Liver (tissue), 9 donors: ENCODE data around the gene TERT. TPM values are rescaled to one million over a fixed set of nuclear protein-coding genes. Genes with fewer than 3 reads are reported as not detected.

Experiments used
- DNase-seq: peaks from one replicate; pipeline ENCODE4 v3.0.0-alpha.2; 2017; ENCODE audit warnings: low spot score
- H3K27ac ChIP-seq, 2 donors: one replicate each; pipeline ENCODE4 v1.7.0; 2013; ENCODE audit warnings: inconsistent platforms in 2 of 2, low read length in 2 of 2, control low read depth in 1 of 2, low read depth in 1 of 2, mild to moderate bottlenecking in 1 of 2
- H3K27me3 ChIP-seq, 4 donors: one replicate each; pipeline versions ENCODE4 v1.6.1 to v1.7.0; 2013; ENCODE audit warnings: low read length in 3 of 4, inconsistent platforms in 1 of 4, mild to moderate bottlenecking in 1 of 4, moderate library complexity in 1 of 4; ENCODE audit not compliant: control insufficient read depth in 4 of 4, insufficient read depth in 4 of 4
- H3K36me3 ChIP-seq, 4 donors: one replicate each; pipeline versions ENCODE4 v1.6.1 to v1.7.0; 2013; ENCODE audit warnings: low read length in 3 of 4, mild to moderate bottlenecking in 3 of 4, low read depth in 1 of 4, moderate library complexity in 1 of 4; ENCODE audit not compliant: control insufficient read depth in 4 of 4, insufficient read depth in 3 of 4
- H3K4me1 ChIP-seq, 4 donors: one replicate each; pipeline versions ENCODE4 v1.6.1 to v1.7.0; 2013; ENCODE audit warnings: low read length in 3 of 4, mild to moderate bottlenecking in 3 of 4, moderate library complexity in 1 of 4; ENCODE audit not compliant: control insufficient read depth in 4 of 4, insufficient read depth in 4 of 4
- H3K4me3 ChIP-seq, 3 donors: one replicate each; pipeline versions ENCODE4 v1.6.1 to v1.7.0; 2013; ENCODE audit warnings: low read length in 3 of 3, control low read depth in 1 of 3, low read depth in 1 of 3, mild to moderate bottlenecking in 1 of 3
- H3K9ac ChIP-seq, 2 donors: one replicate each; pipeline ENCODE4 v1.7.0; 2013; ENCODE audit warnings: low read length in 2 of 2, mild to moderate bottlenecking in 2 of 2, moderate library complexity in 2 of 2, control low read depth in 1 of 2, low read depth in 1 of 2
- H3K9me3 ChIP-seq, 4 donors: one replicate each; pipeline versions ENCODE4 v1.6.1 to v1.7.0; 2013; ENCODE audit warnings: low read length in 3 of 4; ENCODE audit not compliant: control insufficient read depth in 4 of 4
- EGR1 ChIP-seq, 2 donors: IDR thresholded peaks; 2 replicates each; pipeline ENCODE4 v1.6.1; 2016 to 2018; ENCODE audit warnings: antibody characterized with exemption in 2 of 2, low read depth in 2 of 2
- FOXA1 ChIP-seq: IDR thresholded peaks from 2 replicates; pipeline ENCODE4 v1.6.1; 2016; ENCODE audit warnings: antibody characterized with exemption
- FOXA2 ChIP-seq: IDR thresholded peaks from 2 replicates; pipeline ENCODE4 v1.6.1; 2016; ENCODE audit warnings: antibody characterized with exemption
- GABPA ChIP-seq, 2 donors: IDR thresholded peaks in 1 of 2; conservative IDR thresholded peaks in 1 of 2; 2 replicates each; pipeline ENCODE4 v1.6.1; 2016; ENCODE audit warnings: antibody characterized with exemption in 2 of 2, mild to moderate bottlenecking in 1 of 2, moderate library complexity in 1 of 2
- HNF4A ChIP-seq, 2 donors: conservative IDR thresholded peaks; 2 replicates each; pipeline ENCODE4 v1.6.1; 2016; ENCODE audit warnings: antibody characterized with exemption in 2 of 2, mild to moderate bottlenecking in 2 of 2
- HNF4G ChIP-seq: IDR thresholded peaks from 2 replicates; pipeline ENCODE4 v1.6.1; 2016; ENCODE audit warnings: antibody characterized with exemption
- NR2F2 ChIP-seq: IDR thresholded peaks from 2 replicates; pipeline ENCODE4 v1.6.1; 2016; ENCODE audit warnings: antibody characterized with exemption
- RAD21 ChIP-seq, 2 donors: IDR thresholded peaks; 2 replicates each; pipeline ENCODE4 v1.6.1; 2016; ENCODE audit warnings: antibody characterized with exemption in 2 of 2, mild to moderate bottlenecking in 2 of 2
- RXRA ChIP-seq, 2 donors: IDR thresholded peaks; 2 replicates each; pipeline ENCODE4 v1.6.1; 2017 to 2018; ENCODE audit warnings: antibody characterized with exemption in 2 of 2, mild to moderate bottlenecking in 1 of 2
- SP1 ChIP-seq: IDR thresholded peaks from 2 replicates; pipeline ENCODE4 v1.6.1; 2018; ENCODE audit warnings: antibody characterized with exemption, mild to moderate bottlenecking
- TAF1 ChIP-seq: conservative IDR thresholded peaks from 2 replicates; pipeline ENCODE4 v1.6.1; 2016; ENCODE audit warnings: antibody characterized with exemption, mild to moderate bottlenecking
- YY1 ChIP-seq: IDR thresholded peaks from 2 replicates; pipeline ENCODE4 v1.6.1; 2016; ENCODE audit warnings: antibody characterized with exemption, mild to moderate bottlenecking
- WGBS: extraction: QIAGEN DNeasy Blood & Tissue Kit; methylation state at CpG from one replicate; pipeline ENCODE4 v1.1.7; 2013; 5-methylcytosine and 5-hydroxymethylcytosine counted together
- polyA plus RNA-seq, 2 donors: library from polyadenylated mRNA; stranded (reverse) in 1 of 2; unstranded in 1 of 2; fragments of 200-250 nt in 1 of 2; fragments of >200 nt in 1 of 2; fragmentation: Nextera tagmentation in 1 of 2; extraction: Ambion mirVana in 1 of 2; gene quantifications; one replicate each; pipeline versions ENCODE4 v1.2.1 to v1.2.3, GENCODE V29; 2013 to 2015
- total RNA-seq, 2 donors: library from RNA; depleted of rRNA; stranded (reverse); fragments of >200 nt; gene quantifications; one replicate each; pipeline ENCODE4 v1.2.3, GENCODE V29; 2014
- TF ChIP-seq, protein P1 (sequence below): fragments of 150-350 bp; IDR thresholded peaks from 2 replicates; pipeline ENCODE4 v1.5.1; 2017; ENCODE audit warnings: improper control_type of control experiment, low read depth, low read length; ENCODE audit not compliant: missing input control
- TF ChIP-seq, protein P2 (sequence below): IDR thresholded peaks from 2 replicates; pipeline ENCODE4 v1.6.1; 2016; ENCODE audit warnings: antibody characterized with exemption
- TF ChIP-seq, protein P3 (sequence below): IDR thresholded peaks from 2 replicates; pipeline ENCODE4 v1.6.1; 2016; ENCODE audit warnings: antibody characterized with exemption
- TF ChIP-seq, protein P4 (sequence below): IDR thresholded peaks from 2 replicates; pipeline ENCODE4 v1.6.1; 2016; ENCODE audit warnings: antibody characterized with exemption, mild to moderate bottlenecking
- TF ChIP-seq, protein P5 (sequence below): IDR thresholded peaks from 2 replicates; pipeline ENCODE4 v1.6.1; 2016; ENCODE audit warnings: antibody characterized with exemption
- donor health status: healthy.
- donor health status: healthy.
- donor health status: healthy.
- donor health status: healthy.
- donor health status: healthy.

TERT gene
- total and polyA plus RNA-seq, 4 donors: 0.14 TPM; not detected in 3

DNA sequence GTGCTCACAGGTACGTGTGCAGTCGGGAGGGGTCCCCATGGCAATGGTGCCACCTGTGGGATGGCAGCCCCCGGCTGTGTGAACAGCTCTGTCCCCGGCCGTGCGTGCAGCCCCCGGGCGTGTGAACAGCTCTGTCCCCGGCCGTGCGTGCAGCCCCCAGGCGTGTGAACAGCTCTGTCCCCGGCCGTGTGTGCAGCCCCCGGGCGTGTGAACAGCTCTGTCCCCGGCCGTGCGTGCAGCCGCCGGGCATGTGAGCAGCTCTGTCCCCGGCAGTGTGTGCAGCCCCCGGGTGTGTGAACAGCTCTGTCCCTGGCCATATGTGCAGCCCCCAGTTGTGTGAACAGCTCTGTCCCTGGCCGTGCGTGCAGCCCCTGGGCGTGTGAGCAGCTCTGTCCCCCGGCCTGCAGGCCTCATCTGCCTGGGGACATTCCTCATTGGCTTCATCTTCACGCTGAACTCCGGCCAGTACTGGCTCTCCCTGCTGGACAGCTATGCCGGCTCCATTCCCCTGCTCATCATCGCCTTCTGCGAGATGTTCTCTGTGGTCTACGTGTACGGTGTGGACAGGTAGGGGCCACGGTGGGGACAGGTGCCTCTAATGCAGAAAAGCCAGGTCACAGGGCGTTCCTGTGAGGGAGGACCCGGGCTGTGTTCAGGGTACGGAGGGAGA lies 75.6 kb downstream of the TERT start:
- TF ChIP-seq RAD21 (IDR thresholded peaks at IDR 0.05): no peak
- TF ChIP-seq SP1: no peak
- no peak for TF ChIP-seq TAF1
- TF ChIP-seq, protein P1, sequence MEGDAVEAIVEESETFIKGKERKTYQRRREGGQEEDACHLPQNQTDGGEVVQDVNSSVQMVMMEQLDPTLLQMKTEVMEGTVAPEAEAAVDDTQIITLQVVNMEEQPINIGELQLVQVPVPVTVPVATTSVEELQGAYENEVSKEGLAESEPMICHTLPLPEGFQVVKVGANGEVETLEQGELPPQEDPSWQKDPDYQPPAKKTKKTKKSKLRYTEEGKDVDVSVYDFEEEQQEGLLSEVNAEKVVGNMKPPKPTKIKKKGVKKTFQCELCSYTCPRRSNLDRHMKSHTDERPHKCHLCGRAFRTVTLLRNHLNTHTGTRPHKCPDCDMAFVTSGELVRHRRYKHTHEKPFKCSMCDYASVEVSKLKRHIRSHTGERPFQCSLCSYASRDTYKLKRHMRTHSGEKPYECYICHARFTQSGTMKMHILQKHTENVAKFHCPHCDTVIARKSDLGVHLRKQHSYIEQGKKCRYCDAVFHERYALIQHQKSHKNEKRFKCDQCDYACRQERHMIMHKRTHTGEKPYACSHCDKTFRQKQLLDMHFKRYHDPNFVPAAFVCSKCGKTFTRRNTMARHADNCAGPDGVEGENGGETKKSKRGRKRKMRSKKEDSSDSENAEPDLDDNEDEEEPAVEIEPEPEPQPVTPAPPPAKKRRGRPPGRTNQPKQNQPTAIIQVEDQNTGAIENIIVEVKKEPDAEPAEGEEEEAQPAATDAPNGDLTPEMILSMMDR: no peak
- no peak for TF ChIP-seq YY1
- no peak for TF ChIP-seq FOXA1
- TF ChIP-seq EGR1 (IDR thresholded peaks at IDR 0.05; ENCODE audit: low read depth in 2 of 2): no peak
- TF ChIP-seq HNF4A (conservative IDR thresholded peaks at IDR 0.05): no peak
- TF ChIP-seq NR2F2: no peak
- TF ChIP-seq GABPA (IDR thresholded peaks at IDR 0.05 in 1 of 2, conservative IDR thresholded peaks at IDR 0.05 in 1 of 2): no peak
- TF ChIP-seq, protein P2, sequence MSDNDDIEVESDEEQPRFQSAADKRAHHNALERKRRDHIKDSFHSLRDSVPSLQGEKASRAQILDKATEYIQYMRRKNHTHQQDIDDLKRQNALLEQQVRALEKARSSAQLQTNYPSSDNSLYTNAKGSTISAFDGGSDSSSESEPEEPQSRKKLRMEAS: no peak
- TF ChIP-seq, protein P3, sequence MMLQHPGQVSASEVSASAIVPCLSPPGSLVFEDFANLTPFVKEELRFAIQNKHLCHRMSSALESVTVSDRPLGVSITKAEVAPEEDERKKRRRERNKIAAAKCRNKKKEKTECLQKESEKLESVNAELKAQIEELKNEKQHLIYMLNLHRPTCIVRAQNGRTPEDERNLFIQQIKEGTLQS: no peak
- TF ChIP-seq FOXA2: no peak
- TF ChIP-seq, protein P4, sequence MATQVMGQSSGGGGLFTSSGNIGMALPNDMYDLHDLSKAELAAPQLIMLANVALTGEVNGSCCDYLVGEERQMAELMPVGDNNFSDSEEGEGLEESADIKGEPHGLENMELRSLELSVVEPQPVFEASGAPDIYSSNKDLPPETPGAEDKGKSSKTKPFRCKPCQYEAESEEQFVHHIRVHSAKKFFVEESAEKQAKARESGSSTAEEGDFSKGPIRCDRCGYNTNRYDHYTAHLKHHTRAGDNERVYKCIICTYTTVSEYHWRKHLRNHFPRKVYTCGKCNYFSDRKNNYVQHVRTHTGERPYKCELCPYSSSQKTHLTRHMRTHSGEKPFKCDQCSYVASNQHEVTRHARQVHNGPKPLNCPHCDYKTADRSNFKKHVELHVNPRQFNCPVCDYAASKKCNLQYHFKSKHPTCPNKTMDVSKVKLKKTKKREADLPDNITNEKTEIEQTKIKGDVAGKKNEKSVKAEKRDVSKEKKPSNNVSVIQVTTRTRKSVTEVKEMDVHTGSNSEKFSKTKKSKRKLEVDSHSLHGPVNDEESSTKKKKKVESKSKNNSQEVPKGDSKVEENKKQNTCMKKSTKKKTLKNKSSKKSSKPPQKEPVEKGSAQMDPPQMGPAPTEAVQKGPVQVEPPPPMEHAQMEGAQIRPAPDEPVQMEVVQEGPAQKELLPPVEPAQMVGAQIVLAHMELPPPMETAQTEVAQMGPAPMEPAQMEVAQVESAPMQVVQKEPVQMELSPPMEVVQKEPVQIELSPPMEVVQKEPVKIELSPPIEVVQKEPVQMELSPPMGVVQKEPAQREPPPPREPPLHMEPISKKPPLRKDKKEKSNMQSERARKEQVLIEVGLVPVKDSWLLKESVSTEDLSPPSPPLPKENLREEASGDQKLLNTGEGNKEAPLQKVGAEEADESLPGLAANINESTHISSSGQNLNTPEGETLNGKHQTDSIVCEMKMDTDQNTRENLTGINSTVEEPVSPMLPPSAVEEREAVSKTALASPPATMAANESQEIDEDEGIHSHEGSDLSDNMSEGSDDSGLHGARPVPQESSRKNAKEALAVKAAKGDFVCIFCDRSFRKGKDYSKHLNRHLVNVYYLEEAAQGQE: no peak
- TF ChIP-seq HNF4G: no peak
- TF ChIP-seq, protein P5, sequence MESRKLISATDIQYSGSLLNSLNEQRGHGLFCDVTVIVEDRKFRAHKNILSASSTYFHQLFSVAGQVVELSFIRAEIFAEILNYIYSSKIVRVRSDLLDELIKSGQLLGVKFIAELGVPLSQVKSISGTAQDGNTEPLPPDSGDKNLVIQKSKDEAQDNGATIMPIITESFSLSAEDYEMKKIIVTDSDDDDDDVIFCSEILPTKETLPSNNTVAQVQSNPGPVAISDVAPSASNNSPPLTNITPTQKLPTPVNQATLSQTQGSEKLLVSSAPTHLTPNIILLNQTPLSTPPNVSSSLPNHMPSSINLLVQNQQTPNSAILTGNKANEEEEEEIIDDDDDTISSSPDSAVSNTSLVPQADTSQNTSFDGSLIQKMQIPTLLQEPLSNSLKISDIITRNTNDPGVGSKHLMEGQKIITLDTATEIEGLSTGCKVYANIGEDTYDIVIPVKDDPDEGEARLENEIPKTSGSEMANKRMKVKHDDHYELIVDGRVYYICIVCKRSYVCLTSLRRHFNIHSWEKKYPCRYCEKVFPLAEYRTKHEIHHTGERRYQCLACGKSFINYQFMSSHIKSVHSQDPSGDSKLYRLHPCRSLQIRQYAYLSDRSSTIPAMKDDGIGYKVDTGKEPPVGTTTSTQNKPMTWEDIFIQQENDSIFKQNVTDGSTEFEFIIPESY: no peak
- TF ChIP-seq RXRA (IDR thresholded peaks at IDR 0.05): no peak
- 82% methylated on average over 38 of the region's 38 CpGs for WGBS
- no peak overlapping the region for H3K9ac ChIP-seq
- no peak for DNase-seq
- no peaks in the 10 kb centered on the region for H3K27me3 ChIP-seq
- no peaks in the 10 kb centered on the region for H3K36me3 ChIP-seq
- H3K4me3 ChIP-seq: no peak overlapping the region
- peaks cover 0 to 2% (median 0%) of the 10 kb centered on the region in 4 donors for H3K9me3 ChIP-seq
- no peaks in the 10 kb centered on the region for H3K4me1 ChIP-seq
- no peak overlapping the region for H3K27ac ChIP-seq
